Measurements from ENCODE around the gene C12orf42.

The C12orf42 gene

DNA sequence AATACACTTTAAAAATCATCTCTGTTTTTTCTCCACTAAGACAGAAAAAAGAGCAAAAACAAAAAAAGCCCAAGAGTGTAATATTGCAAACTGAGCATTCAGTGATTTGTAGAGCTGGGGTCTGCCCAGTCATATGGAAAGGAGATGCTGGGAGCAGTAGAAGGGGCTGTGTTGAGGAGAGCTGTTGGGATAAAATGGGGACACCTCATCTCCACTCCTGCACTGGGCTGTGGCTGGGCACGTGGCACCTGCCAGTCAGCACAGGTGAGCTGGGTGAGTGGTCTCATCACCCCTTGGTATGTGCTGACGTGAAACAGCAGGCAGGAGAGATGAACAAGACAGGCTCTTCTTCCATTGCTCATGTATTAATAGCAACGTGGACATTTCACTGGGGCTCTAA, 217.4 kb downstream of the C12orf42 start:
- no peak for DNase-seq (ENCODE audit: low spot score)
- ChIA-PET CTCF (no interaction called here), POLR2A (ENCODE audit: low non-redundant PET) (no interaction called here)
- no peak overlapping the region for H3K27ac ChIP-seq
- TF ChIP-seq CTCF (conservative IDR thresholded peaks at IDR 0.05; ENCODE audit: low read depth) = no peak

- DNase-seq (ENCODE audit: low spot score) = no peak
- ChIA-PET CTCF (no interaction called here), POLR2A (ENCODE audit: low non-redundant PET) (no interaction called here)
- no peak overlapping the region for H3K27ac ChIP-seq
- no peak for TF ChIP-seq CTCF (conservative IDR thresholded peaks at IDR 0.05; ENCODE audit: low read depth)
Observed at GRCh38 chr12:103273645-103274044, 222.1 kb downstream of the C12orf42 start.

DNA sequence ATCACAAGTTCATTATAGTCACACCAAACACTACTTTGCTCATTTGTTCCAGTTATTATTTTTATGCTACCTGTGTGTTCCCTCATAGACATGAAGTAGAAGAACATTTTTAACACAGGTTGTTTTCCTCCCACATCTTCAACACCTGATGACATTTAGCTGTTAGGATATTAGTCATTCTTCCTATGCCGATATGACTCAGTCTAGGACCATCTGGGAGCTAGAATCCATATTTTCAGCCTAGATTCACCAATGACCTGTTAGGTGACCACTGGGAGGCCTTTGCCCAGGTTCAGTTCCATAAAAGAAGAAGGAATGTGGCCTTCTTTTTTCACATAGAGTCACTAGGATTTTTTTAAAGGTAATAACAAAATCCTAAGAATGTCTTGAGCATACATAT, 222.8 kb downstream of the C12orf42 start:
- peak; percentile 5 for DNase-seq (ENCODE audit: low spot score)
- ChIA-PET POLR2A (ENCODE audit: low non-redundant PET) (no interaction called here), CTCF (interaction anchor here (0.6 kb wide), 1 partner anchor 31 kb away, joined by 4 read pairs; no protein-coding TSS in a partner anchor)
- no peak for TF ChIP-seq CTCF (conservative IDR thresholded peaks at IDR 0.05; ENCODE audit: low read depth)
- no peak overlapping the region for H3K27ac ChIP-seq

- no peak overlapping the region for H3K27ac ChIP-seq
- TF ChIP-seq CTCF (conservative IDR thresholded peaks at IDR 0.05; ENCODE audit: low read depth) = no peak
- POLR2A ChIA-PET (ENCODE audit: low non-redundant PET) = no interaction called here
- CTCF ChIA-PET = no interaction called here
- DNase-seq (ENCODE audit: low spot score) = no peak
Observed at GRCh38 chr12:103269946-103270345, 225.8 kb downstream of the C12orf42 start.

- CTCF ChIA-PET = no interaction called here
- DNase-seq (ENCODE audit: low spot score) = no peak
- no peak for TF ChIP-seq CTCF (conservative IDR thresholded peaks at IDR 0.05; ENCODE audit: low read depth)
- POLR2A ChIA-PET (ENCODE audit: low non-redundant PET) = no interaction called here
- H3K27ac ChIP-seq = no peak overlapping the region
Observed at GRCh38 chr12:103268831-103269514, 226.8 kb downstream of the C12orf42 start.

DNA sequence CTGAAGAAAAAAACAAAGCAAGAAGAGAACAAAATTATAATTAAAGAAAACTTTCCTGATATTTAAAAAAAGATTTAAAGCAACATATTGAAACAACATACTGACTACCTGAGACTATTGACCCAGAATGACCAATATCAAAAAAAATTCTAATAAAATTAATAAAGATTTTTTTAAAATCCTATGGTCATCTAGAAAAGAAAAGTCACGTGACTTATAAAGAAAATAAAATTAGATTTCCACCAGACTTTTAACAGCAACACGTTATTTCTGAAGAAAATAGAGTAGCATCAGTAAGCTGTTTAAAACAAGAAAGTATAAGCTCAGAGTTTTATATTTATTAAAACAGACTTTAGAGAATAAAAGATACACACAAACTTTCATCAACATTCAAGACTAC, 238.0 kb downstream of the C12orf42 start:
- ChIA-PET CTCF (interaction anchor here (0.6 kb wide), 1 partner anchor 379 kb away, joined by 3 read pairs; no protein-coding TSS in a partner anchor), POLR2A (ENCODE audit: low non-redundant PET) (interaction anchor here (0.5 kb wide), 1 partner anchor 46 kb away, joined by 3 read pairs; no protein-coding TSS in a partner anchor)
- DNase-seq (ENCODE audit: low spot score) = no peak
- no peak overlapping the region for H3K27ac ChIP-seq
- TF ChIP-seq CTCF (conservative IDR thresholded peaks at IDR 0.05; ENCODE audit: low read depth) = no peak
